ENCODE results near the gene TRIM66.

TRIM66 gene

DNA sequence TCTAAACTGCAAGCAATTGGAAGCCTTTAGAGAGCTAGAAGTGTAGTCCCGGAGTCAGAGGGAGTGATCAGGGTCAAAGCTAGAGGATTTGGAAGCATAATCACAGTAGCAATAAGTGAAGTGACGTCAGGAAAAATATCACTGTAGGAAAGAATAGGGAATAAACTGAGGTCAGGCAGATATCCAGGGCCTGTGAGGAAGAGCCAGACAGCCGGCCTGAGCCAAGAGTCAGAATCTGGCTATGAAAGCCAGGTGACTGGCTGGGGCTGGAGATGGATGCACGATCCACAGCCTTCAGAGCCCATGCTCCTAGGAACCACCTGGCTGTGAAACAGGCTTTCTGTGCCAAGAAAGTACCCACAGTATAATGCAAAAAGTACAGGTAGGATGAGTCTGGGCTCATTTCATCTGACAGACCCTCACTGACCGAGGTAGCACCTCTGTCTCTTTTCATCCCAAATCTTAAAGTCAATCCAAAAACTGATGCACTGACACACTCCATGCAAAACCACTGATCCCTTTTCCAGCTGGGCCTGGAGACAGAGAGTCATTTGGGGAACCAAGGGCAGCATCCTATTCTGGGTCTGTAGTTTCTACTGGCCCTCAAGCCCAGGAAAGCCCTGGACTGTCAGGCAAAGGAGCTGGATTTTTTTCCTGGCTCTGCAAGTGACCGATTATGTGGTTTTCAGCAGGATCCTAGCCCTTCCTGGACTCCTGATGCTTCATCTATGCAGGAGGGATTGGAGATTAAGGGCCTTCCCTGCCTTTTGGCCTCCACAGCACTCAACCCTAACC is 21.3 kb downstream of the TRIM66 start:
- DNase-seq (ENCODE audit: insufficient read length, low spot score), result no peak
- FAIRE-seq, result no peak

DNA sequence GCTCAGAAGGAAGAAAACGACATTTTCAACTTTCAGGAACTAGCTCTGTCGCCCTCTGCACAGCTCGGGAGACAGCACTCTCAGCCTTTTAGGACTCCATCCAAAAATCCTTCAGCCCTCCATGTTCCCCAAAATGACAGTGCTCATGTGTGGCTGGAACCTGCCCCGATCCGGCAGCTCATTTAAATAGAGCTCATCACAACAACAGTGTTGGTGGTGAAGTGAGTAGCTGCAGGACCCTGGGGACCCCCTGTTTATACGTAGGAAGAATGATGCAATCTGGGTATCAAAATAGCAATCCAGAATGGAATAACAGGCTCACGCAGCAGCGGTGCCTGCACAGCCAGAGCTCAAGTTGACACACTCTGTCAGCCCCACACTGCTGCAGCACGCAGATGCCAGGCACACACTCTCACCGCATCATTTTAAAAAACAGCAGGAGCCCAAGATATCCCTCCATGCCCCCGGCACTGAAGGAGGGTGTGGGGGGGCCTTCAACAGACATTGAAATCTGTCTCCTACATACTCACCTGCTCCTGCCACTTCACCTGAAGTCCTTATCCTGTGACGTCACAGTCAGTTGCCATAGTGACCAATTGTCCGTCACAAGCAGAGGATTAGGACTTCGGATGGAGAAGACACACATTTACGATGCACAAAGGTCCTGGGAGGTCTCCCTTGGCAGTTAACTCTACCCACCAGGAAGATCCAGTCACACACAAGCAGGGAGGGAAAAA is 24.0 kb downstream of the TRIM66 start:
- DNase-seq (ENCODE audit: insufficient read length, low spot score) (no peak), FAIRE-seq (no peak)

DNA sequence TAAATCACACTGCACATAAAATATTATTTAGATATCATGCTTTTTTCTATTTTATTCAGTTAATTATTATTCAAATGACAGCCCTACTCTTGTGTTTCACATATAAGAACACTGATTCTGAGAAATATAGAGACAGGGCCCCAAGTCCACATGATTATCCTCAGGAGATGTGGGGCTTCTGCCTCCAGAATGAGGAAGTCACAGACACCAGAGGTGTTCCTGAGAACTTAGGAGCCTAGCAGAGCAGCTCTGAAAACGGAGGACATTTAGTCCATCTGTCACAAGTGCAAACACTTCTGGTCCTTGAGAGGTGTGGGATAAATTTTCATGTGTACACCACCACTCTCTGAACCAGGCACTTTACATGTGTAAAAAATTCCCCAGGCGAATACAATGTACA is 26.2 kb downstream of the TRIM66 start:
- FAIRE-seq (no peak), DNase-seq (ENCODE audit: insufficient read length, low spot score) (no peak)

DNA sequence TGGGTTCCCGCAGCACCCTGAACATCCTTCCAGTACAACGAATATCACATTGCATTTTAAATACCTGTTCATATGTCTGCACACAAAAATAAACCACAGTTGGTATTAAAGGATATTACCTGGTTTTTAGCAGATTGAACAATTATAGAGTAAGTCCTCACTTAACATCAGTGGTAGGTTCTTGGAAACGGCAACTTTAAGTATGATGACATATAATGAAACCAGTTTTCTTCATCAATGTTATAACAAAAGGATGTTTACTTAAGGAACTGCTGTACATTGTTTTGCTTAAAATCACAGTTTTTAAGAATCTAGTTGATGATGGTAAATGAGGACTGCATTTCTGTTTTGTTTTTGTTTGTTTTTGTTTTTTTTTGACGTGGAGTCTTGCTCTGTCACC is 28.0 kb downstream of the TRIM66 start:
- FAIRE-seq, result no peak
- no peak for DNase-seq (ENCODE audit: insufficient read length, low spot score)

DNA sequence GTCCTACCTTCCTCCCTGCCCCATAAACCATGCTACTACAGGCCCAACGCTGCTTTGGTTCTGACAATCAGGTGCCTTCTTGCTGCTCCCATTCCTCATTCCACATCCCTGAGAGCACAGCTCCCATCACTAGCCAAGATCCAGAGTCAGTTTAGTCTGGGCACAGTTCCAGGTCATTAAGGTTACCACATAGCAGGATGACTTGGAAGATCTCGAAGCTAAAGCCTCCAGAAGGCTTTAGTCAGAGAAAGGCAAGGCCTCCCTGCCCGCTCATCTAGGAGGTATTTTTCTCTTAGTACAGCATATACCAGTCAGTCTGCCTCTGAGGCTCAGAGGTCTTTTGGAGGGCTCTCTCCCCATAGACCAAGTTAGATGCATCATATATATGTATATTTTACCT is 30.3 kb downstream of the TRIM66 start:
- DNase-seq (ENCODE audit: insufficient read length, low spot score), result no peak
- no peak for FAIRE-seq

DNA sequence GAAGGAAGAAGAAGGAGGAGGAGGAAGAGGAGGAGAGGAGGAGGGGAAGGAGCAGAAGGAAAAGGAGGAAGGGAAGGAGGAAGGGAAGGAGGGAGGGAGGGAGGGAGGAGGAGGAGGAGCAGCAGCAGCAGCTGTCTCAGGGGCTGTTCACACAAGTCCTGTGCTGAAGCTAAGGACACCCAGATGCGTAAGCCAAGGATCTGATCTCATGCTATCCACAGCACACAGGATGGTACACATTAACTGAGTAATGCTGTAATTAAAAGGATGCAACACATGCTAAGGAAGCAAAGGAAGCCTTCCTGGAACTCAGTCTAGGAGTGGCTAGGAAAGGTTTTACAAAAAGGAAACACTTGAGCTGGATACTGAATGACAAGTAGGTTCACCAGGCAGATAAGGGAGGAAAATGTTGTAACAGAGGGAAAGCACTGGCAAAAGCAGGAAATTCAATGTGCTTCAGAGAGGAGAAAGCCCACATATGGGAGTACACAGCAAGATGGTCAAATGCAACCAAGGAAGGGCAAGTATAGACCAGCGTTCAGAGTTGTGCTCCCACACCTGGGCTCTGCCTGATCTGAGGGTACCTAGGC is 32.0 kb downstream of the TRIM66 start:
- FAIRE-seq, result no peak
- DNase-seq (ENCODE audit: insufficient read length, low spot score), result no peak

DNA sequence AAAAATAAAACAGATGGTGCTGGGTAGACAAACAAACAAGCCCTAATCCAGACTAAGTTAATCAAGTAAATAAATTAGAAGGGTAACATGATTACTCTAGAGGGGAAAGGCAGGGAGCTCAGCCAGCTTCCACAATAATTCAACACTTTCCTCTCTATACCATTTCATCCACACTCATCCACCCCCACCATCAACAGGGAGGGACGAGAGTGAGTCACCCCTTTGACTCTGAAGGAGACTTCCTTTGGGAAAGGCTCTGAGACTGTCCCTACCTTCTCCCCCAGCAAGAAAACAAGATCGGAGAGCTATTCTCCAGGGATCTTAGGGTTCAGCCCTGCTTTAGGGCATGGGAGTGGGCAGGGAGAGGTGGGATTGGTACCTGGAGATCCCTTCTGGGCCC is 33.1 kb downstream of the TRIM66 start:
- DNase-seq (ENCODE audit: insufficient read length, low spot score) (no peak), FAIRE-seq (no peak)

DNA sequence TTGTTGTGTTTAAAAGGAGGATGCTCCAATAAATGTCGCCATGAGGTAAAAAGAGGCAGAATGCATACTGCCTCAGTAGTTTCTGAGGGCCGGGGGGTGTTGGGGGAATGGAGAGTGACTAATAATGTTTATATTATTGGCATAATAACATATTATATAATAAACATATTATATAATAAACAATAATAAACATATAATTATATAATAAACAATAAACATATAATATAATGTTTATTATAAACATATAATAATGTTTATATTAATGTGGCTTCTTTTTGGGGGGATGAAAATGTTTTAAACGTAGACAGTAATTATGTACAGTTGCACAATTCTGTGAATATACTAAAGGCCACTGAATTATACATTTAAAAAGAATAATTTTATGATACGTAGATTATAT is 35.6 kb downstream of the TRIM66 start:
- FAIRE-seq, result no peak

DNA sequence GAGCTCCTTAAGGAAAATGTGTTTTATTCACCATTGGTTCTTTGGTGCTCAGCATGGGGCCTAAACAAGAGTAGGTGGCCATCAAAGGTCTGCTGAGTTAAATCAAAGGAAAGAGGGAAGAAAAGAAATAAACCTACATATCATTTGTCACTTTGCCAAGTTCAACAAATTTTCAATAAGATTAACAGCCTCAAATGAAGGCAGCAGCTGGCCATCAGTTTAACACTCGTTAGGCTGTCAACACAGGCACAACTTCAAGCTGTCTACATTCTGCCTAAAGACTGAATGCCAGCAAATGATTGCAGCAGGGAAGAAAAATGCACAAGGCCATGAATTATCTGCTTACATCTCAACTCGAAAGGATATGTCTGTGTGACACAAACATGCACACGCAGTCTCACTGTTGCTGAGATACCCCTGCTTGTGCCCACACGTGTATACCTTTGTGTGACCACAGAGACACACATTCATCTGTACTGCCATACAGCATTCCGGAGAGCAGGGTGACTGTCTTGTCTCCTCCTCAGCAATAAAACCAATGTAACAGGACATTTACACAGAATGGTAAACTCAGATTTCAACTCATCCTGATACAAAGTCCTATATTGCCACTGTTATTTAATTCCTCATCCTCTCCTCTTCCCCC is 40.1 kb downstream of the TRIM66 start:
- FAIRE-seq (no peak), DNase-seq (ENCODE audit: insufficient read length, low spot score) (no peak)

More for the DNA sequence above, 35.6 kb downstream of the TRIM66 start:
- no peak for DNase-seq (ENCODE audit: insufficient read length, low spot score)

DNA sequence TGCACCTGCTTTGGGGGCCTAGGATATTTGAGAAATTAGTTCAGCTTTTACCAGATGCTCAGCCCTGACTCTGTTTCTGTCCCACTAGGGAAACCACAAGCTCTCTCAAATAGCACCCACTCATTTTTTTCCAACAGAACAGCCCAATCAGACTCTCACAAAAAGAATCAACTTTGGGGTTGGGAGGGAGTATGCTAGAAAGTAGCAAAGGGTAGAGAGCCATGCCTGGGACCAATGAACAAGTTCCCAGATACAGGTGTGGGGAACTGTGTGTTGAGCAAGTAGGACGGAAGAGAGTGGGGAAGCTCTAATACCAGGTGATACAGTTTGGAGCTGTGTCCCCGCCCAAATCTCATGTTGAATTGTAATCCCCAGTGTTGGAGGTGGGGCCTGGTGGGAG is 41.1 kb downstream of the TRIM66 start:
- DNase-seq (ENCODE audit: insufficient read length, low spot score) (no peak), FAIRE-seq (no peak)

DNA sequence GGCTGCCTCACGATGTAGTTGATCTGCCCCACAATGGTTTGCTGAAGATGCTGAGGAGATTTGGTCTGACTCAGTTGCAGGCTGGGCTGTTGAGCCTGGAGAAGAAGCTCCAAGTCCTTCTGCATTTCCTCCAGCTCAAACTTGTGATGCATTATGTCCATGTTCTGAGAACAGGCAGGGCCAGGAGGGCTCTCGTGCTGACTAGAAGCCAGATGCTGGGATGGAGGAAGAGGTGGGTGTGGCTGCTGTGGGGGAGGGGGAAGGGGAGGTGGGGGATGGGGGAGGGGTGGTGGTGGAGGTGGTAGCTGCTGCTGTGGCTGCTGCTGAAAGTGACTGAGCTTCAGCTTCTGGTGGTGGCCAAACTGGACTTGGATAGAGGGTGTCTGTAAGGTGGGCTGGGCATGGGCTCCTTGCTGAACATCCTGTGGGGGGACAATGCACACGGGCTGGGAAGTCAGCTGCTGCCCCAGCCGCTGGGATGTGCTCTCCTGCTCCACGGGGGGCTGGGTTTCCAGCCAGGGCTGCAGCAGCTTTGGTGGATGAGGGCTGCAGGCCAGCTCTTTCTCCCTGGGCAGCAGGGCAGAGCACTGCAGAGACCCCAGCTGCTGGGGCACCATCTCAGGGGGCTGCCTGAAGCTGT is 42.1 kb downstream of the TRIM66 start:
- DNase-seq (ENCODE audit: insufficient read length, low spot score) (no peak), FAIRE-seq (no peak)

DNA sequence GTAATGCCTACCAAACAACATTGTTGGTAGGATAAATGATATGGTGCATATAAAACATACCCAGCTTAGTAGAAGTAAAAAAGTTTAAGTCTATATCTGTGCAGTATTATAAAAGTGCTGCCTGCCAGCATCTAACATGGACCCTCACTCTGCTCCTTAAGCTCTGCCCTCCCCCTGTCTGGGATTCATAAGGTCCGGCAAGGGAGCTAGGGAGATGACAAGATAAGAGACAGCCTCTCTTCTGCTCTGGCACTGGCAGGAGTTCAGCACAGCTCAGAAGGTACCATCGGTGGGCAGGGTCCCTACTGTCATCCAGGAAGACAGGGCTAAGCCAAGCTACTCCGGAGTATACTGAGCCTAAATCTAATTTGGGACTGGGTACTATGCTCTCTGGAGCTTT is 42.8 kb downstream of the TRIM66 start:
- no peak for DNase-seq (ENCODE audit: insufficient read length, low spot score)
- no peak for FAIRE-seq

DNA sequence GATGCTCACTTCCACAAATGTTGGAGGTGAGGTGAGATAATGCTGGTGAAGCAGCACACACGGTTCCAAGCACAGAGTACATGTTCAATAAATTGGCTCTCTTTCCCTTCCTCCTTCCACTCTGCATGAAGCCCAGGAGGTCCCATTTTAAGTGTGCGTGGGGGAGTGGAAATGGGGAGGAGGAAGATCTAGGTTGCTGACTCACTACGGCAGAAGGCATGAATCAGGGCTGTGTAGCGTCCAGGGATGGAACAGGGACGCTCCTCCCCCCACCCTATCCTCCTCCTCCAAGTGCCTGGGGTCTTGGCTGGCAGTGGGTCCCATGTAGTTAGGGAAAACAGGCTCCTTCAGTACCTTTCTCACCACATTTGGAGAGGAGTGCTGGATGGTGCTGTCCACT is 44.2 kb downstream of the TRIM66 start:
- DNase-seq (ENCODE audit: insufficient read length, low spot score), result no peak

DNA sequence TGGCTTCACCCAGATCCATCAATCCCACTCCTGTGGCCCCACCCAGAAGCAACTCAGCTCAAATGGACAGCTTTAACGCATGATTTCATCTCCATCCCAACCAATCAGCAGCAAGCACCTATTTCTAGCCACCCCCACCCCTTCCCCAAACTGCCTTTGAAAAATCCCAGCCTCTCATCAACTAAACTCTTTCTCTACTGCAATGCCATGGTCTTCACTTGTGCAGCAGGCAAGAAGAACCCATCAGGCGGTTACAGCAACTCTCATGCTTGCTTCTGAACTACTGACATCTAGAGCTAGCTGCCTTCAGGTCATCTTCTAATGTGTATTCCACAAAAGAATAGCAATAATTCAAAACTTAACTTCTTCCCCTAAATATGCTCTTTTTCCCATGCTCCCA is 46.3 kb downstream of the TRIM66 start:
- no peak for FAIRE-seq
- no peak for DNase-seq (ENCODE audit: insufficient read length, low spot score)

More for the DNA sequence above, 44.2 kb downstream of the TRIM66 start:
- FAIRE-seq, result no peak

DNA sequence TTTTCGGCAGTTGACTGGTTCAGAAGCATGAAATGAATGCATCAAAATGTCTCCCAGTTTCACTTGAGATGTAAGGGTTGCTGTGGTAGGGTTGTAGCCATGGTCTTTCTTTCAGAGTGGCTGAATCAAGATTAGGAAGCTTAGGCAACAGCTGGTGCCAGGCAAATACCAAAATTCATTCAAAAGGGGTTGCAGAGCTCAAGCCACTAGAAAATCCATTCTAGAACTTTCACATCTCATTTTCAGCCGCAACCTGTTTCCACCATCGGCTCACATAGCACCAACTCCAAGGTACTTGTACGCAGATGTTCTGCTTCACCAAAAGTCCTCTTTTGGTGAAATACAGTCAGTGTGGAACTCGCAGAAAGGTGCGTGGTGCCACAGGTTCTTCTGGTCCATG is 48.0 kb downstream of the TRIM66 start:
- FAIRE-seq (no peak), DNase-seq (ENCODE audit: insufficient read length, low spot score) (no peak)

DNA sequence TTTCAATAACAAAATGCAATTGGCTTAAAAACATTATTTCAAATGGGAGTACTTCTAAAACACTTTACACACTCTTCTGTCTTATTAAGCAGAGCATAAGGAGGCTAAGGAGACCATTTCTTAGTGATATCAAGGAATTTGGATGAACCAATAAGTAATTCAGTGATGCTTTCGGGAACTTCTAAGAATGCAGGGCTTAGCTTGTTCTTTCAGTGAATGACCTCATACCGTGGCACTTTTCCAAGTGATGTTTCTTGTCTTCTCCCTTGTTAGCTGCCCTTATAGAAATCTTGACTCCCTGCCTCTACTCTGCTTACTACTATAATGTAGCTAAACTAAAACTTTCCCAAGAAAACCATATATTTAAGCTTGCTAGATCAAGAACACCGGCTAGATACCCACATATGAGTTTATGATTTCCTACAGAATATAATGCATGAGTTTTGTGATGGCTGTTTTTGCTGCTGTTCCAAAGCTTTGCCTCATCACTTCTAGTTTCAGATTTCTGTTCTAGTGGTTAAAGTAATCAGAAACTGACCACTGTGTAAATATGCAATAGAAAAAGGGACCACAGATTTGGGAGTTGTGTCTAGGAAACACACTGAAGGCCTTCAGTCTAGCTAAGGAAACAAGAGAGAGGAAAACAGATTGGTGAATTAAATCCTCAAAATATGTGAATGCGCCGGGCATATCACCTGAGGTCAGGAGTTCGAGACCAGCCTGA is 50.9 kb downstream of the TRIM66 start:
- FAIRE-seq (no peak), DNase-seq (ENCODE audit: insufficient read length, low spot score) (no peak)

DNA sequence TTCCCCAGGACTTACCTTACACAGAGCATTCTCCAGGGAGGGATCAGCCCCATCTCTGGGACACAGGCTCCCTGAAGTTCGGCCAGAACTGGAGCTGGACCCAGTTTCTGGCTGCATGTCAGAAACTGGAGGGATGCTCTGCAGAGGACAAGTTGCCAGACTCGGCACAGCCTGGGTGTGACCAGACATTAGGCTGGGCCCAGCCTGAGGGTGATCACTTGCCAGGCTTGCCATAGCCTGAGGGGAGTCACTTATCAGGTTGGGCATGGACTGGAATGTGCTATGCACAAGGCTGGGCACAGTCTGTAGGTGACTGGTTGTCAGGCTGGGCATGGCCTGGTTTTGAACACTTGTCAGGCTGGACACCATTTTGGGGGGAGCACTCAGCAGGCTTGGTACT is 57.8 kb downstream of the TRIM66 start:
- DNase-seq (ENCODE audit: insufficient read length, low spot score) (no peak), FAIRE-seq (no peak)

DNA sequence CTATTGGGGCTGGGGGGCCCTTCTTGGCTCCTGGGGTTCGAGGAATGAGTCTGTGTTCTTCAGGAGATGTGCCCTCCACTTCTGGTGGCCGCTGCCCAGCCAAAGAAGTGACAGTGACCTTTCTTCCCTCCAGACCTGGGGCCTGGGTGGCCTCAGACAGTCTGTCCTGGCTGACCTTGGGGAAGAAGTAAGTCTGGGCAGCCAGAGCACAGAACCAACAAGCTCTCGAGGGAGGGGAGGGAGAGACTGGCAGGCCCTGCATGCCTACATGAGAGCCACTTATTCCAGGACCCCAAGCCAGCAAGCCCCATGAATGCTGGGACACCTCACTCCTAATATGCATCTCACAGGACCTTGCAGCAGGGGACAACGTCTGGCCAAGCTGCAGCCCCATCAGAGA is 61.3 kb downstream of the TRIM66 start:
- FAIRE-seq (no peak), DNase-seq (ENCODE audit: insufficient read length, low spot score) (no peak)

DNA sequence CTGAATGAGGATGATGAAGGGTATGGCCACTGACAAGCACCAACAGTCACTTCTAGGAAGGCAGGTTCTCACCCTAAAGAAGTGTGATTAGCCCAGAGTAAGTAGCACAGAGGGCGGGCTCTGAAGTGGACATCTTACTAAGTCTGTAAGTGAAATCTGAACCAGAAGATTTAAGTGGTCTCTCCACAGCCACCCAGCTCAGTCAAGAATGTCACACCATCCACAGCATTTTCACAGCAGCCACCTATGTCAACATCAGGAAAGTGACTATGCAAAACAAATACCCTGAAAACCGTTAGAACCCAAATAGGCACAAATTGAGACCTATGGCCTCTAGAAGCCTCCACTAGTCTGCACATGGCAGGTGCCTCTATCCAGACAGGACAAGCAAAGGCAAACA is 65.4 kb downstream of the TRIM66 start:
- DNase-seq (ENCODE audit: insufficient read length, low spot score), result no peak
- FAIRE-seq, result no peak

DNA sequence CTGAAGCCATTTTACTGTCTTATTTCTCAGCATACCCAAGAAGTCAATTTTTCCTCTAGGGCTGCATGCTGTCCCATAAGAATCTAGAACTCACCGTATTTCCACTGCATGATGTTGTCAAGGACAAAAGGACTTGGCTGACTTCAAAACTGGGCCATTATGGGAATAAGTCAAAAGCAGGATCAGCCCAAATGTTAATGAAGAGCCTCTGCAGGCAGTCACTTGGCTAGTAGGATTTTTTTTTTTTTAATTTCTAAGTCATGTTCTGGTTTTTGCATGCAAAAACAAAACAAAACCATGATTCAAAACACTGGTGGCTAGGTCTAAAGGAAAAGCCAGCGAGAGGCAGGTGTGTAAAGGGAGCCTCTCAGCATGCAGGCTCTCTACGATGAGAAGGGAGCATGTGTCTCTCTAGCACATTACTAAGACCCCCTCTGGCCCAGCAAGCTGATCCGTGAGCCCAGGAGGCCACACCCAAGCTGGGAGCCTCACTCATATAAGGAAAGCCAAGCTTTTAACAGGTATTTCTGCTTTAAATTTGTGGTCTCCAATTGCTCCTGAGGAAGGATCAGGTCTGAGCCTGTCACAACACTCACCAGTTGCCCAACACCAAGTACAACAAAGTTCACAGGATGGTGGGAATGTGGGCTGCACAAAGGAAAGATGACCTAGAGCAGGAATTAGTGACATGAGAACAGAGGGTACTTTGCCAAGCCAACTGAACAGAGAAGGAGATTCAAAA is 67.0 kb downstream of the TRIM66 start:
- DNase-seq (ENCODE audit: insufficient read length, low spot score) (no peak), FAIRE-seq (no peak)
